ENCODE data around the gene POC5.

POC5 gene

DNA sequence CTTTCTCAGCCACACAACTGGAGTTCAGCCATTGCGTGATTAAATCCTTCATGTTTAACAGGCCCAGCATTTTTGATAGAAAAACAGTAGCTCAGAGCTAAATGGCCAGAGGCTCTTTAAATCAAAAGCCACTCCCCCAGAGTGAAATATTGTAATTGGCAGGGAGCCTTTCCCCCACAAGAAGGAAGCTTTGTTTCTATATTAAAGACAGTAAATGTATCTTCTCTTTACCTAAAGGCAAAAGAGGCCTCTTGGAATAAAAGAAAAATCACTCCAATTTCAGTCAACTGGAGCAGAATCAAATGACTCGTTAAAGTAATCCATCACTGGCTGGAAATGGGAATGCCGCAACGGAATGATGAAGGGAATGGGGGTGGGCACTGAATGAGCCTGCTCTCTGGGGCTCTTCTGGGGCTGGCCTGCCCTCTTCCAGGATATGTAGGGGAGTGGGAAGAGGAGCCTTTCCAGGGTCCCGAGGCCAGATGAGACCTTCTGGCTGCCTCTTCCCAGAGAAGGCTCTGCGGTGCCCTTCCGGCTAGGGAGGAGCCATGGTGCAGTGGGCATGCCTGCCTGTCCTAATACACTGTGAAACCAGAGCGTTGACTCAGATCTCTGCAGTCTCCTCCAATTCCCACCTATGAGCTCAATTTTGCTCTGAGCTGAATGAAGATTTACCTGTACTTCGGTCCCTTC is 60.8 kb downstream of the POC5 start:
- no peak for DNase-seq

DNA sequence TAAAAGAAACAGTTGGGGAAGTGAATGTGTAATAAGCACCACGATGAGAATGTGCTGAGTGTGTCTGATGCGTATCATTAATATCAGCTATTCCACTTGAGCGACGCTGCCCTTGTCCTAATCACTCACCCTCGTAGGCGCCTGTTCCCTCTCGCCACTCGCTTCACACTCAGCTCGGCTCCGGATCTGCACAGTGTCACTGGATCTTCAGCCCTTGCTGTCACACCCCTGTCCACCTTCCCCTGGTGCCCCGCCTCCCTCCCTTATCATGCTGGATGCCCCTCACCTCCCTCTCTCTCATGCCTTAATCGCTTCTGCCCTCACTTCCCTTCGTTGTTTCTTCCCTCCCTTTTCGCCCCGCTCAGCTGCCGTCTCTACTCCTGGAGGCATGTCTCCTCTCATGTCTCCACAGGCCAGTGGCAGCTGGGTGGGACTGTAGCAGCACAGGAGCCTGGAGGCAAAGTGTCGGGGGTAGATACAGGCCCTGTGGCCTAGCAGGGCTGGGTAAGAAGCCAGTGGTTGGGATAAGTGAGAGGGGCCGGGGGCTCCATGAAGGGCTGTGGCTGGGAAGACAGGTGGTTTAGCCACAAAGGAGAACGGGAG is 62.4 kb downstream of the POC5 start:
- no peak for DNase-seq

DNA sequence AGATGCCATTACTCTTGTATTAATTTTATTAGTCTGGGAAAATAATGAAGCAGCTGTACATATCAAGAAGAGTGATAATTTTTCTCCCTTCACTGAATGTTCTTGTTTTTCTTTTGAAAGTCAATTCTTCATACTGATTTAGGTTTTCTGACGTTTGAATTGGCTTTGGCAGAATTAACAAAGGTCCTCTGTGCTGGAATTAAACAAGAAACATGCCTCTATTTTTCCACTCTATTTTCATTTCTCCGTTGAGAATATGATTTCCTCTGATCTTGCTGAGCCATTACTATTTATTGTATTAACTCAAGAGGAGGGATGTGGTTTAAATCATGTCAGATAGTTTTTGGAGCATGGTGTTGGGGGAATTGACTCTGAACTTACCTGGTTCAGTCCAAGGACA is 63.7 kb downstream of the POC5 start:
- no peak for DNase-seq

DNA sequence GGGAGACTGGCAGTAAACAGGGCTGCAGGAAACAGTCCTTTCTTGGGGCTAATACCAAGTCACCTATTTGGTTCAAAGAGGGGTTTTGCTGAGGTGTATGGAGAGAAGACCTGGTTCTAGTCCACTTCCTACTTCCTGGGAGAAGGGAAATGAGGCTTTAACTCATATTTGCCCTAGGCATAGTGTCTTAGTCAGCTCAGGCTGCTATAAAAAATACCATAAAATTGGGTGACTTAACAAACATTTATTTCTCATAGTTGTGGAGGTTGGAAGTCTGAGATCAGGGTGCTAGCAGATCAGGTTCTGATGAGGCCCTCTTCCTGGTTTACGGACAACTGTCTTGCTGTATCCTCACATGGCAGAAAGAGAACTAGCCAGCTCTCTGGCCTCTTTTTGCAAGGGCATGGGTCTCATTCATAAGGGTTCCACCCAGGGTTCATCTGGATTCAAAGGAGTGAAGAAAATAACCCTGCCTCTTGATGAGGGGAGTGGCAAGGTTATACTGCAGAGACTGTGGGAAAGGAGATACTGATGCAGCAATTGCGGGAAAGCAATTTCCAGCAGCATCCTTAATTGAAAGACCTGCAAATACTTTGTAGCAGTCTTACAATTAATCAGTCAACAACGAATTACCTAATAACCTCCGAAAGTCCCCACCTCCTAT is 65.5 kb downstream of the POC5 start:
- DNase-seq, result no peak

DNA sequence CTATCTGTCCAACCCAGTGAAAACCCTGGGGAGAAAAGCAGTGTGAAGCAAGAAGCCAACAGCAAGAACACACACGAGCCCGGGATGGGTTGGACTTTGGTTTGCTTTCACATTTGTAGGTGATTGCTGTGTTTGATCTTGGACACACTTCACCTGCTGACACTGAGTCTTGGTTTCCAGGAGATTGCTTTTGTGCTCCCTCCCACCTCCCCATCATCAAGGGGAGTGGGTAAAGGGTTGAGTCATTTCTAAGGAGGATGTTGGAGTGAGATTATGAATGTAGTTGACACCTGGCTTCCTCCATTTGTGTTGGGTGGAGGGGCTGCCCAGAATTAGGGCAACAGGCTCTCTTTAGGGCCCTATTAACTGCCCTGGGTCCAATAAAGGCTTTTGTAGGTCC is 68.5 kb downstream of the POC5 start:
- DNase-seq, result no peak

DNA sequence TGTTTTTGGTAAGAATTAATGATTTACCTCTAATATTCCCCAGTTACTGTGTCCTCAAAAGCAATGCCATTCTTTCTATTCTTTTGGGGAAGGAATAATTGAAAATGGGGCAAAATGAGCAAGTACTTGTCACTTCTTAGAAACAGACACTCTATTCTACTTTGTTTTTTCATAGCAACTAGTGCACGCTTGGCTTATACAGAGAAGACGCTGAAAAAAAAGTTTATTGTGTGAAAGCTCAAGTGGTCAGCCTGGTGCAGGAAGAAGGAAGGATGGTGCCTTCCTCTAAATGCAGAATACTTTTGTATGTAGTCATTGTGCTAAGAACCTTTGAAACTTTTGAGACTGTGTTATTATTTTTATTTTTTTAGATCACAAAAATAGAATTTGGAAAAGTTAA is 76.4 kb downstream of the POC5 start:
- DNase-seq, result no peak

DNA sequence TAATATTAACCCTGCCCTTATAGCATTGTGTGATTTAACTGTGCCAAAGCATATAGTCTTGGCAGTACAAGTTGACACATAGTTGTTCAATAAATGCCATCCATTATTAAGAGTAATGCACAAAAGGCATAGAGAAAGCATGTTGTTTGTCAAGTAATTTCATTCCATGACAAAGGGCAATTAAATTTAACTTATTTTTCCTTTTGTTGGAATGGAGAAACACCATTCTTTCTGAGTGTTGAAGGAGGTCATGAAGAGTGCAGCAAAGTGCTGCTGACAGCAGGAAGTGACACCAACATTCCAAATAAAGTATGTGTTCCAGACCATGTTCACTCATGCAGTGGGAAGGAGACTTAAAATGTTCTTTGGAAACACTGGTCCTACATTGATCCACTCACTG is 76.8 kb downstream of the POC5 start:
- no peak for DNase-seq

DNA sequence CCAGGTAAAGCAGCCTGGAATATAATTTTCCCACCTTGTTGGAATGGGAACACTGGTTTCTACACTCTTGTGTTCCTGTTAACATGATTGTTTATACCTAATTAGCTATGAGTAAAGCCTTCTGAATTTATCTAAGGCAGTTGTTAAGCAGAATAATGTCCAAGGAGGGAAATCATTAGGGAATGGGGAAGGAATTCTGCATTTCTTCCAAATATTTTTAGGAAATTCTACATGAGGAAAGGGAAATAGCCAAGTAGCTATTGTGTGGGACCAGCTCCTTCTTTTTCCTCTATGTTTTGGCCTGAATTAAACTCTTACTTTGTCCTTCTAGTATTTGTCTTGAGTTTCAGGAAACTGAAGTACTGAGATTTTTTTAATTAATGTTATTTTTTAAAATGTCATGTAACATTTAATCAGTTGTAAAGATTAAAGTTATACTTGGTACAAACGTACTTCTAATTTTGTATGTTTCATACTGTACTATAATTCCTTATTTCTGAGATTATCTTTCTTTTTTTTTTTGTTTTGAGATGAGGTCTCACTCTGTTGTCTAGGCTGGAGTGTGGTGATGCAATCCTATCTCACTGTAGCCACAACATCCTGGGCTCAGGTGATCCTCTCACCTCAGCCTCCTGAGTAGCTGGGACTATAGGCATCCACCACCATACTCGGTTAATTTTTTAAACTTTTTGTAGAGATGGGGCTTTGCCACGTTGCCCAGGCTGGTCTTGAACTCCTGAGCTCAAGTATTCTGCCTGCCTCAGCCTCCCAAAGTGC is 77.5 kb downstream of the POC5 start:
- no peak for DNase-seq

DNA sequence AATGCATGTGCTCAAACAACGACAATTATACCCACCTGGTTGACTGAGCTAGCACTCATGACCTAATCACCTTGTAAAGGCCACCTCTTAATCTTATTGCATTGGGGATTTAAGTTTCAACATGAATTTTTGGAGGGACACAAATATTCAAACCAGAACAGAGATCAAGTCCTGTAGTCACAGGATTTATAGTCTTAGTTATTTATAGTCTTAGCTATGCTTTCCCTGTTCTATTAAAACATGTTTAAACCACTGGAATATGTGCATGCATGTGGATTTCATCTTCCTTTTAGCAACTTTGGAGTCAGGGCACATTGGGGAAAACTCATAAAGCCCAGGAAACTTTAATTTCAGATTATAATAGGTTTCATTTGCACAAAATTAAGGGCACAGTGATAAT is 79.3 kb downstream of the POC5 start:
- DNase-seq, result no peak

DNA sequence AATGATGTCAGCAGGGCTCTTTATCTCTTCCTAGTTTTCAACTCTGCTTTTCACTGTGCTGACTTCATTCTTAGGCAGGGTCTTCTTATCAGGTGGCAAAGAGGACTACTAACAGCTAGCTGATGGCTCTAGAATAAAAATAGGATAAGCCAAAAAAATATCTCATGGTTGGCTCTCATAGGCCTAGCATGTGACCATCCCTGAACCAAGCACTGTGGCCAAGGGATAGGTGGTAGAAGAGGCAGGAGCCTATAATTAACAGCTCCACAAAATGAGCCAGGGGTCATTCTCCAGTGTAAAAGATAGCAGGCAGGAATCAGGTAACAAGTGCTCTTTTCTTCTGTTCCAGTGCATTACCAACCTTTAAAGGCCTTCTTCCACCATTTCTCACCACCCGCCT is 84.9 kb downstream of the POC5 start:
- no peak for DNase-seq

DNA sequence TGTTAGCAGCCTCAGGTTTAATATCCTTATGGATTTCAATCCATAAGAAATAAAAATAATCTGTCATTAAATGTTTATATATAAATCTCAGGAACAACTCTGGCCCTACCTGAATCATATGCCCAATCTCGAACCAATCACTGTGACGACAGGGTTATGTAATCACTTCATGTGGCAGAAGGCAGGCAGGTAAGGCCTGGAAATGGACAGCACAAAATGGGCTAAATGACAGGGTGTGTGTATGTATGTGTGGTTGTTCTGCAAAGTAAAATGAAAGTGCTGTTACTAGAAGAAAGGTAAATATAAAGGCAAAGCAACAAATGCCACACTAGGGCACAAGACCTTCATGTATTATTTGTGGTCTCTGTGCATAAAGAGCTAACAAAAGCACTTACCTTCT is 86.4 kb downstream of the POC5 start:
- DNase-seq, result no peak

DNA sequence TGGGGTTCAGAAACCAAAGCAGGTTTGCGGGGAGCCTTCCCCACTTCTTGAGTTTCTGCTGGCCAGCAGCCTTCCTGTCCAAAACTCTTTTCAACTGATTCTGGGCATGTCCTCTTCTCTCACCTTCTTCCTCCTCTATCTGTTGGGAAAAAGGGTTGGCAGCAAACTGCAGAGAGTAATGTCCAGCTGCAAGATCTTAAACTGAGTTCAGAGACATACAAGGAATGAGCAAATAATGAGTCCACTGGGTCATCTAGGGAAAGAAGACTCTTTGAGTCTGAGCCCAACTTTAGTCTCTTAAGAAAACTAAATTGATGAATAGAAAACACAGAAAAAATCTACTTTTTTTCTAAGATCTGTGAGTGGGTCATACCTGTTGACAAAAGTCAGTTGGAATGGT is 89.4 kb downstream of the POC5 start:
- DNase-seq, result no peak

DNA sequence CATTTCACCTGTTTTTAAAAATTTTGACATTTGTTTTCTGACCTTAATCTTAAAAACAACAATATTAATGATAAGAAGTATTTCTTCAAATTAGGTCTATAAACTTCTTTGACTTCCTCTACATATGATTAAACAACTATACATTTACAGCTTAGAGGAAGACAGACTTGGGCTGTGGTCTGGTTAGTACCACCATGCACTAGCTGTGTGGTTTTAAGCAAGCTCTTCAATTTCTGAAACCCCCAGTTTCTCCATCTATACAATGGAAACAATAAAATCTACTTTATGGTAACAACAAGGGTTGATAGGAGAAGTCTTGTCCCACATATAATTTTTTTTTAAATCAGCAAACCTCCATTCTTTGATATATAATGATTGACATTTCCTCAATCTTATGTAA is 90.3 kb downstream of the POC5 start:
- no peak for DNase-seq

Measured in NCI-H1092 treated with DMSO at 0.1 percent for 48 hours (cell line).